HG03280 (cell line): ENCODE data around the gene C16orf95.
"Not testable (repeated sequence)": the region's sequence is repeated elsewhere in the genome, so short reads cannot be mapped to it uniquely, and the experiment has no call there.

Experiments used
- ATAC-seq: cut with Tn5 transposase; IDR thresholded peaks from one replicate; pipeline ENCODE4 v1.9.1; 2021; ENCODE audit warnings: mild to moderate bottlenecking, moderate library complexity; ENCODE audit not compliant: unreplicated experiment

Gene C16orf95

GRCh38 chr16:87347932-87348615, 30.9 kb upstream of the C16orf95 start:
- ATAC-seq = no peak

- no peak for ATAC-seq
Observed at GRCh38 chr16:87346517-87347060, 29.4 kb upstream of the C16orf95 start.

- no peak for ATAC-seq
Observed at GRCh38 chr16:87345726-87346424, 28.7 kb upstream of the C16orf95 start.

- ATAC-seq = no peak
Observed at GRCh38 chr16:87344931-87345631, 27.9 kb upstream of the C16orf95 start.

GRCh38 chr16:87344165-87344930, 27.2 kb upstream of the C16orf95 start:
- no peak for ATAC-seq

- no peak for ATAC-seq
Observed at GRCh38 chr16:87343753-87344050, 26.5 kb upstream of the C16orf95 start.

- ATAC-seq = no peak
Observed at GRCh38 chr16:87342978-87343752, 26.0 kb upstream of the C16orf95 start.

GRCh38 chr16:87342504-87342903, 25.3 kb upstream of the C16orf95 start:
- no peak for ATAC-seq

- ATAC-seq = no peak
Observed at GRCh38 chr16:87340198-87340597, 23.0 kb upstream of the C16orf95 start.

GRCh38 chr16:87339724-87340105, 22.5 kb upstream of the C16orf95 start:
- not testable (repeated sequence) for ATAC-seq

GRCh38 chr16:87339086-87339723, 22.0 kb upstream of the C16orf95 start:
- no peak for ATAC-seq

- no peak for ATAC-seq
Observed at GRCh38 chr16:87338155-87338765, 21.1 kb upstream of the C16orf95 start.

GRCh38 chr16:87337262-87337771, 20.1 kb upstream of the C16orf95 start:
- no peak for ATAC-seq

GRCh38 chr16:87336434-87337240, 19.4 kb upstream of the C16orf95 start:
- ATAC-seq = no peak

- no peak for ATAC-seq
Observed at GRCh38 chr16:87335625-87336433, 18.6 kb upstream of the C16orf95 start.

GRCh38 chr16:87334651-87335624, 17.7 kb upstream of the C16orf95 start:
- ATAC-seq = no peak
